Activated T-helper 9 cell treated with anti-CD3 and anti-CD28 coated beads, Interleukin-2, amount 50 U/mL, for 16 hours (primary cell): ENCODE results near the gene ADGRL3.
"Not testable (repeated sequence)": the region's sequence is repeated elsewhere in the genome, so short reads cannot be mapped to it uniquely, and the experiment has no call there.

Source experiments
- DNase-seq: peaks from one replicate; pipeline ENCODE4 v3.0.0-alpha.2; 2020; ENCODE audit warnings: low read depth

Gene ADGRL3

DNA sequence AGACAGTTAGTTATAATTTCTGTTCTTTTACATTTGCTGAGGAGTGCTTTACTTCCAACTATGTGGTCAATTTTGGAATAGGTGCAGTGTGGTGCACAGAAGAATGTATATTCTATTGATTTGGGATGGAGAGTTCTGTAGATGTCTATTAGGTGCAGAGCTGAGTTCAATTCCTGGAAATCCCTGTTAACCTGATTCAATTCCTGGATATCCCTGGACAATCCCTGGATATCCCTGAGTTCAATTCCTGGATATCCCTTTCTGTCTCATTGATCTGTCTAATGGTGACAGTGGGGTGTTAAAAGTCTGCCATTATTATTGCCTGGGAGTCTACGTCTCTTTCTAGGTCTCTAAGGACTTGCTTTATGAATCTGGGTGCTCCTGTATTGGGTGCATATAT, 557.9 kb downstream of the ADGRL3 start:
- DNase-seq: not testable (repeated sequence)

DNA sequence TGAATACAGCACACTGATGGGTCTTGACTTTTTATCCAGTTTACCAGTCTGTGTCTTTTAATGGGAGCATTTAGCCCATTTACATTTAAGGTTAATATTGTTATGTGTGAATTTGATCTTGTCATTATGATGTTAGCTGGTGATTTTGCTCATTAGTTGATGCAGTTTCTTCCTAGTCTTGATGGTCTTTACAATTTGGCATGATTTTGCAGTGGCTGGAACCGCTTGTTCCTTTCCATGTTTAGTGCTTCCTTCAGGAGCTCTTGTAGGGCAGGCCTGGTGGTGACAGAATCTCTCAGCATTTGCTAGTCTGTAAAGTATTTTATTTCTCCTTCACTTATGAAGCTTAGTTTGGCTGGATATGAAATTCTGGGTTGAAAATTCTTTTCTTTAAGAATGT, 558.5 kb downstream of the ADGRL3 start:
- not testable (repeated sequence) for DNase-seq

DNA sequence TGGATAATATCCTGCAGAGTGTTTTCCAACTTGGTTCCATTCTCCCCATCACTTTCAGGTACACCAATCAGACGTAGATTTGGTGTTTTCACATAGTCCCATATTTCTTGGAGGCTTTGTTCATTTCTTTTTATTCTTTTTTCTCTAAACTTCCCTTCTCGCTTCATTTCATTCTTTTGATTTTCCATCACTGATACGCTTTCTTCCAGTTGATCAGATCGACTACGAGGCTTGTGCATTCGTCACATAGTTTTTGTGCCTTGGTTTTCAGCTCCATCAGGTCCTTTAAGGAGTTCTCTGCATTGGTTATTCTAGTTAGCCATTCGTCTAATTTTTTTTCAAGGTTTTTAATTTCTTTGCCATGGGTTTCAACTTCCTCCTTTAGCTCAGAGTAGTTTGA, 559.1 kb downstream of the ADGRL3 start:
- not testable (repeated sequence) for DNase-seq

DNA sequence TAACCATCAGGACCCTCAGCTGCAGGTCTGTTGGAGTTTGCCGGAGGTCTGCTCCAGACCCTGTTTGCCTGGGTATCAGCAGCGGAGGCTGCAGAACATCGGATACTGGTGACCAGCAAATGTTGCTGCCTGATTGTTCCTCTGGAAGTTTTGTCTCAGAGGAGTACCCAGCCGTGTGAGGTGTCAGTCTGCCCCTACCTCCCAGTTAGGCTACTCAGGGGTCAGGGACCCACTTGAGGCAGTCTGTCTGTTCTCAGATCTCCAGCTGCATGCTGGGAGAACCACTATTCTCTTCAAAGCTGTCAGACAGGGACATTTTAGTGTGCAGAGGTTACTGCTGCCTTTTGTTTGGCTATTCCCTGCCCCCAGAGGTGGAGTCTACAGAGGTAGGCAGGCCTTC, 559.8 kb downstream of the ADGRL3 start:
- not testable (repeated sequence) for DNase-seq

DNA sequence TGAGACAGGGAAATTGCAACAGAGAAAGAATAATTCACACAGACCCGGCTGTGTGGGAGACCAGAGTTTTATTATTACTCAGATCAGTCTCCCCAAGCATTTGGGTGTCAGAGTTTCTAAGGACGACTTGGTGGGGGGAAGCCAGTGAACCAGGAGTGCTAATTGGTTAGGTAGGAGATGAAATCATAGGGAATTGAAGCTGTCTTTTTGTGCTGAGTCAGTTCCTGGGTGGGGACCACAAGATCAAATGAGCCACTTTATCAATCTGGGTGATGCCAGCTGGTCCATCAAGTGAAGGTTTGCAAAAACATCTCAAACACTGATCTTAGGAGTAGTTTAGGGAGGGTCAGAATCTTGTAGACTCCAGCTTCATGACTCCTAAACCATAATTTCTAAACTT, 560.7 kb downstream of the ADGRL3 start:
- DNase-seq: no peak

DNA sequence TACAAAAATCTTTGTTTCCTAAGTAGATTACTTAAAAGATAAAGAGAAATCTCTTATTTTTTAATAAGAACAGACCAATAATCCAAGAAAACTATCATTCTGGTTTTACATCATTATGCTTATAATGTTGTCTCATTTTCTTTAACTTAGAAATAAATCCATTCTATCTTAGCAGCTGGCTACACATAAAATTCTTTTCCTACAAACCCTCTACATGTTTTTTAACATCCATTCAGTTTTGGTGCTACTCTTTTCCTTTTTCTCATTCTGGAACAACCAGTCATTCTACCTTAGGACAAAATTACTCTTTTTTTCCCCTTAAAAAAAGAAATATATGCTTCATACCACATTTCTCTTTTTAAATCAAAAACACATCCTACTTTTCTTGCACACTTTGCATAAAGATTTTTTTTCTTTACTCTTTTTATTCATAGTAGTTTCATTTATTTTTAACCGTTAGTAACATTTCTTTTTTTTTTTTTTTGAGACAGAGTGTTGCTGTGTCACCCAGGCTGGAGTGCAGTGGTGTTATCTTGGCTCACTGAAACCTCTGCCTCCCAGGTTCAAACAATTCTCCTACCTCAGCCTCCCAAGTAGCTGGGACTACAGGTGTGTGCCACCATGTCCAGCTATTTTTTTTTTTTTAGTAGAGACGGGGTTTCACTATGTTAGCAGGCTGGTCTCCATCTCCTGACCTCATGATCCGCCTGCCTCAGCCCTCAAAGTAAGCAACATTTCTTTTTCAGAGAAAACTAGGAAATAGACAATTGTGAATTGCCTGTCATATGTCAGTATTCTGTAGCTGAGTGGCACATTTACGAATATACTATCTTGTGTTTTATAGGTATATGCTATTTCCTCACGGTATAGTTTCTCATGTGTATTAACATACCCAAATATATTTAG, 562.8 kb downstream of the ADGRL3 start:
- DNase-seq: no peak

DNA sequence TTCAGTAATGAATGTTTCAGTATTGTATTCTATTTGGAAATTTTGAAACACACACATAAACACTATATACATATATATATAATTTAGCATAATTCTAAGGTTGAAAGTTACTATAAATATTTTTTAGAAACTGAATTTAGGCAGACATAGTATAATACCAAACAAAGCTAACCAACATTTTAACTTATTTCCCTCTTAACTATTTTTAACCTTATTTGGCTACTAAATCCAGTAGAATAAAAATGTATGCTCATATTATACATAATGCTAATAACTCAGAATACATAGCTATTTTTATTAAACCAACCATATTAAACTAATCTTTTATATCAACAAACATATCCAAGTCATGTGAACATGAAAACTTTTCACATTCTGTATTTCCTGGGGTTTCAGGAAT, 563.6 kb downstream of the ADGRL3 start:
- DNase-seq: no peak

DNA sequence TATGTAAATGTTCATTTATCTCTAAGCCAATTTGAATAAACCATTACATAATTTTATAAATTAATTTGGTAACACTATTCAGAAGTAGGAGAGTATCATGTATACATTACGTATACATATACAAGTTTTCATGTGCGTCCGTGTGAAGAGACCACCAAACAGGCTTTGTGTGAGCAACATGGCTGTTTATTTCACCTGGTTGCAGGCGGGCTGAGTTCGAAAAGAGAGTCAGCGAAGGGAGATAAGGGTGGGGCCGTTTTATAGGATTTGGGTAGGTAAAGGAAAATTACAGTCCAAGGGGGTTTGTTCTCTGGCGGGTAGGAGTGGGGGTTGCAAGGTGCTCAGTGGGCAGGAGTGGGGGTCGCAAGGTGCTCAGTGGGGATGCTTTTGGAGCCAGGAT, 564.0 kb downstream of the ADGRL3 start:
- DNase-seq: not testable (repeated sequence)

DNA sequence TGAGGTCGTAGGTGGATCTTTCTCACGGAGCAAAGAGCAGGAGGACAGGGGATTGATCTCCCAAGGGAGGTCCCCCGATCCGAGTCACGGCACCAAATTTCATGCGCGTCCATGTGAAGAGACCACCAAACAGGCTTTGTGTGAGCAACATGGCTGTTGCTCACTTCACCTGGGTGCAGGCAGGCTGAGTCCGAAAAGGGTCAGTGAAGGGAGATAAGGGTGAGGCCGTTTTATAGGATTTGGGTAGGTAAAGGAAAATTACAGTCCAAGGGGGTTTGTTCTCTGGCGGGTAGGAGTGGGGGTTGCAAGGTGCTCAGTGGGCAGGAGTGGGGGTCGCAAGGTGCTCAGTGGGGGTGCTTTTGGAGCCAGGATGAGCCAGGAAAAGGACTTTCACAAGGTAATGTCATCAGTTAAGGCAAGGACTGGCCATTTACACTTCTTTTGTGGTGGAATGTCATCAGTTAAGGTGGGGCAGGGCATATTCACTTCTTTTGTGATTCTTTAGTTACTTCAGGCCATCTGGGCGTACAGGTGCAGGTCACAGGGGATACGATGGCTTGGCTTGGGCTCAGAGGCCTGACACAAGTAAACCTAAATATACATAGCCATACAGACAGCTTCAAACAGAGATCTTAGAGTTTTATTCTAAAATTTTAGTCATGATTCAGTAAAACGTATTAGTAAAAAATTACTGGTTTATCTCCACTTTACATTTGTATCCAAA, 569.5 kb downstream of the ADGRL3 start:
- DNase-seq: not testable (repeated sequence)

DNA sequence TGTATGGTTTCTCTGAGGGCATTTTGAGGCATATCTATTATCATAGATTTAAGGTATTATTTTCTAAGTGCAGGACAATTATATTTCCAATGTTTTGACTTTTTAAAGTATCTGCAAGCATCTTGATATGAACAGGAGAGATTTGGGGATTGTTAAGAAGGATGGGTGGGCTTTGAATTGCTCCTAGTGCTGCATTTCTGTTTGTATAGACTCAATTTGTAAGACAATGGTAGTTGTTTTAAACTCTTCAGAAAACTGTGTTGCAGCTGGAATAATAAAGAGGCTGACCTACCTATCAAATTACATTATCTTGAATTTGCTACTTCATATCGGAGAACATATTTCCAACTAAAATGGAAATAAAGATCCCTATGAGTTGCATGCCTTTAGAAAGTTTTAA, 570.3 kb downstream of the ADGRL3 start:
- no peak for DNase-seq

DNA sequence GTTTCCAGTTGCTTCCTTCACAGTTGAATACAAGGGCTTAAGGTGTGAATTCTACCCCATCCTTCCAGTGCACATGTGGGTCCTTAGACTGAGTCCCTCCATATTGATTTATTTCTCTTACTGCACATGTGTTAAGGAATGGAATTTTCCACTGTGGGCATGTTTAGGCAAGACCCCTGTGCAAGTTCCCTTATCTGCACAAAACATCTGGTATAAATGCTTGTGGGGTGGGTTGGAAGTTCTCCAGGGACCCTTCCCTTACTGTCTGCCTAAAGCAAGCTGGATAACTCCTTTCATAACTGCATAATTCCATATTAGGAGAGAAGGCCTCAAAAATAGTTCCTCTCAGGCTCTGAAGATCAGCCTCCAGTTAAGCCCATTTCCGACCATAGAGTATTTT, 570.9 kb downstream of the ADGRL3 start:
- DNase-seq: no peak

DNA sequence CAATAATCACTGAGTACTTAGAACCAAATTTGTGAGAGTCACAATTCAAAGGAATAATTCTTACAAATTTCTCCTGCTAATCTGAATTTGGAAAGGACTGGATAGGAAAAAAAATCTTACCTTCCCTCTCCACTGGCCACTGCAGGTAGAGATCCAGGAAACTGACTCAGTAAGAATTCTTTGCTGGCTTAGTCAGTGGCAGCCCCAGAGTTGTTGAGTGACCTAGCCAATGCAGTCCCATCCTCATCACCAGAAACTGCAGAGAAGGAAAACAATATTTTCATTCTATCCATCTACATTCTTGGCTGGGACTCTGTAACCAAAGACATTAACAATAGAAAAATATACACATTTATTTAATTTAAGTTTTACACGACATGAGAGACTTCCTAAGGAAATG, 572.0 kb downstream of the ADGRL3 start:
- DNase-seq: no peak

DNA sequence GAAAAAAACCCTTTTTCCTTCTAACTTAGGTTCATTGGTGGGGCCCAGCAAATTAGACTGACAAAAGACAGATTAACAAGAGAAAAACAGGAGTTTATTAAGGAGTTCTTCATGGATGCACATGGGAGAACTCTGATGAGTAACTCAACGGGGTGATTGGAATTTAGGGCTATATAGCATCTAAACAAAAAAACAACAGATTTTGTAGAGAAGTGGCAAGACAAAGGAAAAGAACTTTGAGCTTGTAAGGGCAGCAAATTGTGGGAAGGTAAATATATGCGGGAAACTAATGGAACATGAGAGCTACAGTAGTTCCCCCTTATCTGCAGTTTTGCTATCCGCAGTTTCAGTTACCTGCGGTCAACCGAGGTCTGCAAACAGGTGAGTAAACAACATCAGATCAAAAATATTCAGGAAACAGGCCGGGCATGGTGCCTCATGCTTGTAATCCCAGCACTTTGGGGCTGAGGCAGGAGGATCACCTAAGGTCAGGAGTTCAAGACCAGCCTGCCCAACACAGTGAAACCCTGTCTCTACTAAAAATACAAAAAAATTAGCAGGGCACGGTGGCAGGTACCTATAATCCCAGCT, 573.6 kb downstream of the ADGRL3 start:
- DNase-seq: no peak

DNA sequence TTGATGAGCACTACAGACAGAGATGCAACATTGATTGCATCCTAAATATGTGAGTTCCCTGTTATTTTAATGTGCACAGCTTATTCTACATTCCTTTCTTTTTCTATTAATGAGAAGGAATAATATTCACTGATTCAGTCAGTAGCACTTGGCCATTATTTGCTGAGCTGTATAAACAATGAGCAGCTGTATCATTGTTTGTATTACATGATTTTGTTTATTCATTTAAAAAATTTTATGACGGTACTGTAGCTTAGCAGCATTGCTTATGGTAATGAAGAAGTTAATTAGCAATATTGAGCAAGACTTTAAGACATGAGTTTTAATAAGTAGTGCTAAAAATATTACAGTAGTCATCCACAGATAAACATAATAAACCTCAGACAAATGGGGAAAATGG, 582.0 kb downstream of the ADGRL3 start:
- no peak for DNase-seq

DNA sequence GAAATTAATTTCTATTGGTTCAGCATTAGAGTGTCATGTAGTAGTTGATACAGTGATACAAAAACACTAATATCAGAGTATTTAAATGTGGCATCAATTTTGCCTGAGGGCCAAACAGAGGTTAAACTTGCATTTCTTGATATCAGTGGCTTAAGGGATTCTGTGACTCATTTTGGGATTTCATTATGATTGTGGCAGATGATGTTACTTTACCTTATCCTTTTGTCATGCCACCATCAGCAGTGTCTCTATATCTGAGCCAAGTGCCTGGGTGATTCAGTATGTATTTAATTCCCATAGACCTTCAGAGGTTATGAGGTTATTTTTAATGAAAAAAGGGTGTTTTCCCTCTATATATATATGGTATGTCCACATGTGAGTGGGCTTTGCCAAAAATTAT, 582.9 kb downstream of the ADGRL3 start:
- no peak for DNase-seq

DNA sequence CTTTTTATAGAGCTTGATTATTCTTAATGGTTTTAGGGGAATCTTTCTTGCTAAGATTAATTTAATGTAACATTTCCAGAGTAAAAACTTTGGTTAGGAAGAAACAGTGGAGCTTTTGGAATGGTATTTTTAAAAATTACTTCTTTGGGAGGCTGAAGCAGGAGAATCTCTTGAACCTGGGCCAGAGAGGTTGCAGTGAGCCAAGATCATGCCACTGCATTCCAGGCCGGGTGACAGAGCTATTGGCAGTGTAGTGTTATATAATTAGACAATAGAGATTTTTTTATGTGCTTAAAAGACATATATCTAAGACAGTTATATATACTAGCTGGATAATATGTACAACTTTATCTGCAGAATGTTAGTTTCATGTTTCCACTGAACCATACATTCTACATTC, 585.6 kb downstream of the ADGRL3 start:
- DNase-seq: no peak

DNA sequence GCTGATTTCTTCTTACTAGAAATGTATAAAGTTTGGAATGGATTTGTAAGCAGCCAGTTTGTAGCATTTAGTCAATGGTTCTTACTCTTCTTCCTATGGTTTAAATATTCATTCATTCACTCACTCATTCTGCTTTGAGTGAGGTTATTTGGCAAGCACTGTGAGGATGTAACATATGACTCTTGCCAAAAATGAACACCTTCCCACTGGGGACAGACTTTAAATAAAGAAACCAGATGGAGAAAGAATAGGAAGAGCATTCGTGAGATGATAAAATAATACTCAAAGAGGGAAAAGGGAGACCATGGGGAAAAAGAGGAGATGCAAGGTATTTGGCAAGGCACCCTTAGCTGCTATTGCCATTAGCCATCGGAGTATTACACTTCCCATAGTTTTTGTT, 586.1 kb downstream of the ADGRL3 start:
- no peak for DNase-seq

DNA sequence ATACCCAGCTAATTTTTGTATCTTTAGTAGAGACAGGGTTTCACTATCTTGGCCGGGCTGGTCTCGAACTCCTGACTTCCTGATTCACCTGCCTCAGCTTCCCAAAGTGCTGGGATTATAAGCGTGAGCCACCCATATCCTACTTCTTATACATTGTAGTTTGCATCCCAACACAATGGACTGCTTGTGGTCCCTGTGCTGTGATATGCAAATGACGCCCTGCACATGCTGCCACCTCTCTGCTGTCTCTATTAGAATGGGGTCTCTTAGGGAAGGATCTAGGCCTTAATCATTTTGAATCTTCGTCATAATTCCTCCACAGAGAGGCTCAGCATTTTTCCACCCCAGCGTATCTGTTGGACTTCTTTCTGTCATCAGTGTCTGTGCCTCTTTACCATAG, 595.9 kb downstream of the ADGRL3 start:
- DNase-seq: no peak

DNA sequence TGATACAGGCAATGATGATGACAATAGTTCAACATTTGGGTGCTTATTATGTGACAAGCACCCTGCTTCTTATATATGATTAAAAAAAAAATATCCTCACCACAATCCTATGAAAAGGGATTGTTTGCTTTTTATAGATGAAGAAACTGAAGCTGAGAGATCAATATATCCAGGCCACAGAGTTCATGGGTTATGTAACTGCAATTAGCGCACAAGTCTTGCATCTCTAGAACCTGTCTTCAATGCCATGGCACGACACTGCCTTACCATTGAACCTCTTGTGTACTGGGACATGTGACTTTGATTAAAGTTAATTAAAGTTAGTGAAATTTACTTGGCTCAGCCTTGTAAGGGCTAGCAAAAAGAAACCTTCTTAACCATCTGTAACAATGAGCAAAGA, 599.7 kb downstream of the ADGRL3 start:
- no peak for DNase-seq

DNA sequence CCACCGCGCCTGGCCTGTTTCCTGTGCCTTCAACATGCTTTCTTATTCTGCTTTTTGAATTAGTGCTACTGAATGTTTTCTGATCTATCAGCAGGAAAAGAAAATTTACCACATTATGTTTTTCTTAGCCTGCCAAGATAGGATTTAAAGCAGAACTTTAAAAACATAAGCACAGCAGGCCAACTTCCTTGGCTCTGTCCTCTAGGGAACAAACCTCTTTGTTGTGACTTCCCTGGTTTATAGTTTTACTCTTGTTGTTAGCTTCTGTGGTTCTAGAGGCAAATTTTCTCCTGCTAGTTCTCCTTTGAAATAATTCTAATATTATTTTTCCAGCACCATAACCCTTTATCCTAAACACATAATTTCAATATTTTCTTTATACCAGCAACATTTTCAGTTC, 605.1 kb downstream of the ADGRL3 start:
- DNase-seq: no peak

DNA sequence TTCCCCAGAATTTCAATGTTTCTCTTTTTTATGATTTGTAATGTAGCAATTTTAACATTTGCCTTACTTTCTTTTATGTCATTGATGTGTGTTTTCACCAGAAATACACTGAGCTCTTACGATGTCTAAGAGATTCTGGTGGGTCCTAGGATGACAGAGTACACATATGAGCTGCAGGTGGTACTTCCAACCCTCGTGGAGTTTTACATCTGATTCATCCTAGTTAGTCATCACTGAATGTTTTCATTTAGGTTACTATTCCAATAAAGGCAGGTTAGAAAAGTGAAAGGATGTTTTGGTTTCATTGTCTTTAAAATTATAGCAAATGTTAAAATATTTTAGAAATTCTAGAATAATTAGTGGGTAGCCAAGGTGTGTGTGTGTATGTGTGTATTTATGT, 605.9 kb downstream of the ADGRL3 start:
- no peak for DNase-seq

DNA sequence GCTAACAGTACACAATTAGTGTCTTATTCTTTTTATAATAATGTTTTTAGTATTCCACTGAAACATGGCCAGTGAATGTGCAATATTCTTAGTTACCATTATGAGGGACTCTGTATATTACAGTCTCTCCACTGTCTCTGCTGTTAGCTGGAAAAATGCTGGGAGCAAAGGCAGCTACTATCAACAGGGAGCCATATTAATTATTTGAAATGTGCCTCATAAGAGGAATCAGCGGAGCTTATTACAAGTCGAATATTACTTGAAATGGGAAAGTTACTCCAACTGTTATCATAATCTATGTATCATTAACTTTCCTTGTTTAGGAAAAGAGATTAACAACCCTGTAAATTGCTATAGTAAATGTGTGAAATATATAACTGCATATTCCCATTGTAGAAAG, 612.0 kb downstream of the ADGRL3 start:
- no peak for DNase-seq

DNA sequence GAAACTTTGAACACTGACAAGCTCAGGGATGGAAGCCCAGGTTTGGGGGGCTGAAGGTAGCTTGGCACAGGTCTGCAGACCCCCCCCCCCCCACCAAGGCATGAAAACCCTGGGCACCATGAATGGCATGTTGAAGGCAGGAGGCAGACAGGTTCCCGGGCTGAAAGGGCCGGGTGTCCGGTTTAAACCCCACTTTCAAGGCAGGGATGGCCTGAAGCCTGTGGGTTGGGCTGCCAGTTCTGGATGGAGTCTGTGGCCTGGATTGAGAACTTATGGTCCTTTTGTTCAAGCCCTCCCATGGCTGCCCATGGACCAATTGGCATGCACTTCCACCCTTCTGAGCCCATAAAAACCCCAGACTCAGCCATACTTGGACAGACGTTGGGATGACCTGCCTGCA, 616.9 kb downstream of the ADGRL3 start:
- DNase-seq: no peak
